OCI-LY7 (cell line): ENCODE measurements around the gene COBL. TPM values are rescaled to one million over a fixed set of nuclear protein-coding genes. Genes with fewer than 3 reads are reported as not detected.

Source experiments
- BruUV-seq: library from RNA; stranded (reverse); fragments of 400-500 nt; replicated peaks from 2 replicates; lab custom pipeline; 2021; lab: Mats Ljungman, UMichigan
- CTCF ChIA-PET: fragments of 300-600 bp; sonication (Branson Sonifier 250); formaldehyde crosslinking; loops from one replicate; lab custom pipeline; 2022; ENCODE audit warnings: antibody characterized with exemption; ENCODE audit not compliant: unreplicated experiment; lab: Charles Lee
- POLR2A ChIA-PET: fragments of 300-600 bp; sonication (Branson Sonifier 250); formaldehyde crosslinking; loops from one replicate; lab custom pipeline; 2022; ENCODE audit warnings: antibody characterized with exemption; lab: Charles Lee
- DNase-seq: peaks from one replicate; pipeline ENCODE4 v3.0.0-alpha.2; 2015; ENCODE audit warnings: low spot score
- H2AFZ ChIP-seq: fragments of 200-600 bp; sonication (generic), shearing (Covaris generic); 2 replicates; pipeline ENCODE4 v1.6.1; 2014; ENCODE audit warnings: mild to moderate bottlenecking, antibody characterized with exemption, low read length, moderate library complexity
- H3K27ac ChIP-seq: fragments of 200-600 bp; sonication (generic); 2 replicates; pipeline ENCODE4 v1.5.1; 2014; ENCODE audit warnings: mixed run types, low read depth, mild to moderate bottlenecking, moderate library complexity, low read length, inconsistent platforms; ENCODE audit not compliant: poor library complexity, severe bottlenecking
- H3K36me3 ChIP-seq: fragments of 200-600 bp; sonication (generic); 2 replicates; pipeline ENCODE4 v1.6.1; 2014; ENCODE audit warnings: mild to moderate bottlenecking, antibody characterized with exemption, low read length, moderate library complexity, mixed read lengths; ENCODE audit not compliant: insufficient read depth
- H3K4me1 ChIP-seq: fragments of 200-600 bp; sonication (generic); 2 replicates; pipeline ENCODE4 v1.5.1; 2014; ENCODE audit warnings: mild to moderate bottlenecking, low read length; ENCODE audit not compliant: insufficient read depth, poor library complexity, severe bottlenecking
- H3K4me2 ChIP-seq: fragments of 200-600 bp; sonication (generic); 2 replicates; pipeline ENCODE4 v1.6.1; 2014; ENCODE audit warnings: mild to moderate bottlenecking, low read length
- H3K4me3 ChIP-seq: fragments of 200-600 bp; sonication (generic); 2 replicates; pipeline ENCODE4 v1.5.1; 2014; ENCODE audit warnings: mild to moderate bottlenecking, low read depth, low read length; ENCODE audit not compliant: poor library complexity, severe bottlenecking
- H3K79me2 ChIP-seq: fragments of 200-600 bp; sonication (generic); 2 replicates; pipeline ENCODE4 v1.6.1; 2016; ENCODE audit warnings: low read depth, mild to moderate bottlenecking, low read length, moderate library complexity, mixed read lengths; ENCODE audit not compliant: insufficient read depth
- H3K9me2 ChIP-seq: fragments of 200-600 bp; sonication (generic); 2 replicates; pipeline ENCODE4 v1.6.1; 2016; ENCODE audit warnings: mild to moderate bottlenecking, low read length, mixed read lengths; ENCODE audit not compliant: insufficient read depth
- H3K9me3 ChIP-seq: fragments of 200-600 bp; sonication (generic); 2 replicates; pipeline ENCODE4 v1.6.1; 2014; ENCODE audit warnings: mild to moderate bottlenecking, mixed run types, low read length, mixed read lengths
- H4K20me1 ChIP-seq: fragments of 200-600 bp; sonication (generic); 2 replicates; pipeline ENCODE4 v1.6.1; 2014; ENCODE audit warnings: mild to moderate bottlenecking, antibody characterized with exemption, low read length, moderate library complexity, mixed read lengths; ENCODE audit not compliant: insufficient read depth
- EZH2phosphoT487 ChIP-seq: fragments of 200-600 bp; sonication (generic); IDR thresholded peaks from 2 replicates; pipeline ENCODE4 v1.6.1; 2018; ENCODE audit warnings: low read depth, borderline replicate concordance, mild to moderate bottlenecking, mixed run types, antibody characterized with exemption, low read length, moderate library complexity, mixed read lengths
- intact Hi-C: fragments of 100-400 bp; cut with micrococcal nuclease; formaldehyde crosslinking; loops from one replicate; pipeline ENCODE4 v1.10.0; 2022; ENCODE audit not compliant: unreplicated experiment
- total RNA-seq, 2 experiments: library from RNA; depleted of rRNA in 1 of 2; stranded (reverse); fragments of >200 nt in 1 of 2; shearing (Covaris generic) in 1 of 2; gene quantifications; 2 replicates each; pipeline ENCODE4 v1.2.3, GENCODE V29; 2014 to 2022
- TF ChIP-seq, protein P1 (sequence below): fragments of 200-600 bp; sonication (generic); conservative IDR thresholded peaks from 2 replicates; pipeline ENCODE4 v1.5.1; 2014; ENCODE audit warnings: mild to moderate bottlenecking, antibody characterized with exemption, low read length, moderate library complexity, mixed read lengths

Gene COBL
- total RNA-seq, 2 experiments from 2014 or later: not detected

DNA sequence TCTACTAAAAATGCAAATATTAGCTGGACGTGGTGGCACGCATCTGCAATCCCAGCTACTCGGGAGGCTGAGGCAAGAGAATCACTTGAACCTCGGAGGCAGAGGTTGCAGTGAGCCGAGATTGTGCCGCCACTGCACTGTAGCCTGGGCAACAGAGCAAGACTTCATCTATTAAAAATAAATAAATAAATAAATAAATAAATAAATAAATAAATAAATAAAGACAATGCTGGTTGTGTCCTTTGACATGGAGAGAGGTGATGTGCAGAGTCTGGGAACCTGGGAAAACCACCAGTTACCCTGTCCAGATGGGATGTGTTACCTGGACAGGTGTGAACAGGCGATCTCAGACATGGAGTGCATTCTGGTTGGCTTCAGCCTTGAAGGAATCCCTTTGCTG lies 102.5 kb downstream of the COBL start:
- no peak for DNase-seq
- Histone ChIP-seq H3K27ac (no peak overlapping the region), H3K9me3 (no peaks in the 10 kb centered on the region), H3K4me2 (no peak overlapping the region), H3K36me3 (no peaks in the 10 kb centered on the region), H3K4me3 (no peak overlapping the region), H3K4me1 (no peaks in the 10 kb centered on the region), H4K20me1 (no peaks in the 10 kb centered on the region), H2AFZ (no peak overlapping the region), H3K79me2 (no peaks in the 10 kb centered on the region), H3K9me2 (no peaks in the 10 kb centered on the region)
- BruUV-seq: no TSS peak
- CTCF ChIA-PET: no interaction called here
- POLR2A ChIA-PET: interaction anchor here (1.1 kb wide), 1 partner anchor 16 kb away, joined by 5 read pairs; no protein-coding TSS in a partner anchor
- TF ChIP-seq, protein P1, sequence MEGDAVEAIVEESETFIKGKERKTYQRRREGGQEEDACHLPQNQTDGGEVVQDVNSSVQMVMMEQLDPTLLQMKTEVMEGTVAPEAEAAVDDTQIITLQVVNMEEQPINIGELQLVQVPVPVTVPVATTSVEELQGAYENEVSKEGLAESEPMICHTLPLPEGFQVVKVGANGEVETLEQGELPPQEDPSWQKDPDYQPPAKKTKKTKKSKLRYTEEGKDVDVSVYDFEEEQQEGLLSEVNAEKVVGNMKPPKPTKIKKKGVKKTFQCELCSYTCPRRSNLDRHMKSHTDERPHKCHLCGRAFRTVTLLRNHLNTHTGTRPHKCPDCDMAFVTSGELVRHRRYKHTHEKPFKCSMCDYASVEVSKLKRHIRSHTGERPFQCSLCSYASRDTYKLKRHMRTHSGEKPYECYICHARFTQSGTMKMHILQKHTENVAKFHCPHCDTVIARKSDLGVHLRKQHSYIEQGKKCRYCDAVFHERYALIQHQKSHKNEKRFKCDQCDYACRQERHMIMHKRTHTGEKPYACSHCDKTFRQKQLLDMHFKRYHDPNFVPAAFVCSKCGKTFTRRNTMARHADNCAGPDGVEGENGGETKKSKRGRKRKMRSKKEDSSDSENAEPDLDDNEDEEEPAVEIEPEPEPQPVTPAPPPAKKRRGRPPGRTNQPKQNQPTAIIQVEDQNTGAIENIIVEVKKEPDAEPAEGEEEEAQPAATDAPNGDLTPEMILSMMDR: no peak
- no peak for TF ChIP-seq EZH2phosphoT487
- intact Hi-C loops: no loop called here

DNA sequence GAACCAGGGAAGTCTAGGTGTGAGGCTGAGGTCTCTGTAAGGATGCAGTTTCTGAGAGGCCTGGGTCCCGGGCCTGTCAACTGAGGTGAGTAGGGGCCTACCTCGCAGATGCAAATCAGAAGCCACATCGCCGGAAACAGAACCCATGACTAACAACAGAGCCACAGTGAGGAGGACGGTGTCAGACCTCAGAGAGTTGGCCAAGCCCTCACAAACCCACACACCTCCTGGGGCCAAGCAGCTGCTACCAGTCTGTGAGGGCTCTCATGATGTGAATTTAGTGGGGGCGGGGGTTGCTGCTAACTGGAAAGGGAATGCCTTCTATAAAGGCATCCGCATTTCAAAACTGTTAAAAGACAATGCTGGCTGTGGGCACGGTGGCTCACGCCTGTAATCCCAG lies 103.0 kb downstream of the COBL start:
- H3K9me2 ChIP-seq: no peaks in the 10 kb centered on the region
- no peaks in the 10 kb centered on the region for H3K9me3 ChIP-seq
- TF ChIP-seq, protein P1: no peak
- TF ChIP-seq EZH2phosphoT487: no peak
- no peaks in the 10 kb centered on the region for H4K20me1 ChIP-seq
- H3K4me2 ChIP-seq: no peak overlapping the region
- H3K27ac ChIP-seq: no peak overlapping the region
- no peaks in the 10 kb centered on the region for H3K4me1 ChIP-seq
- no peak for DNase-seq
- CTCF ChIA-PET: no interaction called here
- intact Hi-C loops: no loop called here
- POLR2A ChIA-PET: no interaction called here
- H2AFZ ChIP-seq: no peak overlapping the region
- H3K79me2 ChIP-seq: no peaks in the 10 kb centered on the region
- H3K36me3 ChIP-seq: no peaks in the 10 kb centered on the region
- H3K4me3 ChIP-seq: no peak overlapping the region
- BruUV-seq: no TSS peak

DNA sequence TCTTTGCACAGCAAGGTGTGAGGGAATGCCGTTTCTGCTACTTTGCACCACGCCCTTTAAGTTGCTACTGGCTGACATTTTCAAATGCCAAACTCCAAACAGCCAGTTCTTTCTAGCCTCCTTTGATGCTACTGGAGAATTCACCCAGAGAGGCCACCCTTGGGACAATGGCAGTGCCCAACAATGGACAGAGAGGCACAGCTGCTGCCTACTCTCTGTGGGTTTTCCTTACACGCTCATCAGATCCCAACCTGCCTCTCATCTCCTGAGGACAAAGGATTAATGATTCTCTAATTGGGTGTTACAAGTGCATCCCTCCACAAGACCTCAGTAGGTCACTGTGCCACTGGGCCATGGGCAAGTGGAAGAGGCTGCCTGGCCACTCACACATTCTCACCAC lies 105.8 kb downstream of the COBL start:
- Histone ChIP-seq H3K9me3 (no peaks in the 10 kb centered on the region), H3K4me2 (no peak overlapping the region), H3K79me2 (no peaks in the 10 kb centered on the region), H3K9me2 (no peaks in the 10 kb centered on the region), H3K36me3 (no peaks in the 10 kb centered on the region), H3K27ac (no peak overlapping the region), H2AFZ (no peak overlapping the region), H4K20me1 (no peaks in the 10 kb centered on the region), H3K4me1 (no peaks in the 10 kb centered on the region), H3K4me3 (no peak overlapping the region)
- intact Hi-C loops: no loop called here
- CTCF ChIA-PET: no interaction called here
- BruUV-seq: no TSS peak
- no peak for TF ChIP-seq EZH2phosphoT487
- TF ChIP-seq, protein P1: no peak
- DNase-seq: no peak
- POLR2A ChIA-PET: no interaction called here
